Germinal center (tissue), 1 donor: Measurements from ENCODE around the gene SPATS2.
A peak's percentile ranks its signal among the peaks of the same experiment; 100 is the strongest.

Source experiments
- DNase-seq: peaks from one replicate; pipeline ENCODE4 v3.0.0; 2012; ENCODE audit warnings: mixed read lengths, low spot score

Gene SPATS2

GRCh38 chr12:49541140-49541861 lies 174.0 kb downstream of the SPATS2 start:
- no peak for DNase-seq

GRCh38 chr12:49541911-49542505 lies 174.7 kb downstream of the SPATS2 start:
- DNase-seq = no peak

- DNase-seq = no peak
Observed at GRCh38 chr12:49542592-49543160, 175.4 kb downstream of the SPATS2 start.

GRCh38 chr12:49543221-49543913 lies 176.1 kb downstream of the SPATS2 start:
- no peak for DNase-seq

- DNase-seq = no peak
Observed at GRCh38 chr12:49543914-49544815, 176.9 kb downstream of the SPATS2 start.

- DNase-seq = no peak
Observed at GRCh38 chr12:49545815-49546214, 178.6 kb downstream of the SPATS2 start.

GRCh38 chr12:49546481-49546880 lies 179.2 kb downstream of the SPATS2 start:
- no peak for DNase-seq

- DNase-seq = no peak
Observed at GRCh38 chr12:49547090-49547690, 179.9 kb downstream of the SPATS2 start.

- no peak for DNase-seq
Observed at GRCh38 chr12:49548481-49548821, 181.2 kb downstream of the SPATS2 start.

GRCh38 chr12:49548822-49549648 lies 181.8 kb downstream of the SPATS2 start:
- peak; percentile 65 for DNase-seq

GRCh38 chr12:49549735-49550692 lies 182.8 kb downstream of the SPATS2 start:
- DNase-seq = no peak

- no peak for DNase-seq
Observed at GRCh38 chr12:49550693-49551252, 183.5 kb downstream of the SPATS2 start.

- DNase-seq = no peak
Observed at GRCh38 chr12:49552014-49552413, 184.8 kb downstream of the SPATS2 start.

GRCh38 chr12:49552425-49552824 lies 185.2 kb downstream of the SPATS2 start:
- DNase-seq = no peak

GRCh38 chr12:49552899-49553298 lies 185.6 kb downstream of the SPATS2 start:
- no peak for DNase-seq

GRCh38 chr12:49553512-49554088 lies 186.3 kb downstream of the SPATS2 start:
- DNase-seq = peak; percentile 72

GRCh38 chr12:49554266-49554665 lies 187.0 kb downstream of the SPATS2 start:
- DNase-seq = no peak

- no peak for DNase-seq
Observed at GRCh38 chr12:49555631-49556390, 188.5 kb downstream of the SPATS2 start.
